ENCODE data around the gene TRPM3. TPM values are rescaled to one million over a fixed set of nuclear protein-coding genes. Genes with fewer than 3 reads are reported as not detected.
A peak's percentile ranks its signal among the peaks of the same experiment; 100 is the strongest.

Gene TRPM3
- total RNA-seq, 6 experiments from 2014 or later: 0.02 TPM; not detected in 5

- Mint-ChIP-seq H3K36me3 (ENCODE audit: low read depth) (no peaks in the 10 kb centered on the region), H3K4me1 (ENCODE audit: low read depth) (no peaks in the 10 kb centered on the region), H3K27me3 (ENCODE audit: insufficient read depth) (peaks cover 2% of the 10 kb centered on the region; the same call in 1 of the 2 replicates), H3K4me3 (no peak overlapping the region), H3K27ac (no peak overlapping the region), H3K9me3 (no peaks in the 10 kb centered on the region)
- no peak for DNase-seq
- TF ChIP-seq, protein P1, sequence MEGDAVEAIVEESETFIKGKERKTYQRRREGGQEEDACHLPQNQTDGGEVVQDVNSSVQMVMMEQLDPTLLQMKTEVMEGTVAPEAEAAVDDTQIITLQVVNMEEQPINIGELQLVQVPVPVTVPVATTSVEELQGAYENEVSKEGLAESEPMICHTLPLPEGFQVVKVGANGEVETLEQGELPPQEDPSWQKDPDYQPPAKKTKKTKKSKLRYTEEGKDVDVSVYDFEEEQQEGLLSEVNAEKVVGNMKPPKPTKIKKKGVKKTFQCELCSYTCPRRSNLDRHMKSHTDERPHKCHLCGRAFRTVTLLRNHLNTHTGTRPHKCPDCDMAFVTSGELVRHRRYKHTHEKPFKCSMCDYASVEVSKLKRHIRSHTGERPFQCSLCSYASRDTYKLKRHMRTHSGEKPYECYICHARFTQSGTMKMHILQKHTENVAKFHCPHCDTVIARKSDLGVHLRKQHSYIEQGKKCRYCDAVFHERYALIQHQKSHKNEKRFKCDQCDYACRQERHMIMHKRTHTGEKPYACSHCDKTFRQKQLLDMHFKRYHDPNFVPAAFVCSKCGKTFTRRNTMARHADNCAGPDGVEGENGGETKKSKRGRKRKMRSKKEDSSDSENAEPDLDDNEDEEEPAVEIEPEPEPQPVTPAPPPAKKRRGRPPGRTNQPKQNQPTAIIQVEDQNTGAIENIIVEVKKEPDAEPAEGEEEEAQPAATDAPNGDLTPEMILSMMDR (IDR thresholded peaks at IDR 0.05): no peak
Observed at GRCh38 chr9:70806875-70807274, 314.5 kb downstream of the TRPM3 start.

DNA sequence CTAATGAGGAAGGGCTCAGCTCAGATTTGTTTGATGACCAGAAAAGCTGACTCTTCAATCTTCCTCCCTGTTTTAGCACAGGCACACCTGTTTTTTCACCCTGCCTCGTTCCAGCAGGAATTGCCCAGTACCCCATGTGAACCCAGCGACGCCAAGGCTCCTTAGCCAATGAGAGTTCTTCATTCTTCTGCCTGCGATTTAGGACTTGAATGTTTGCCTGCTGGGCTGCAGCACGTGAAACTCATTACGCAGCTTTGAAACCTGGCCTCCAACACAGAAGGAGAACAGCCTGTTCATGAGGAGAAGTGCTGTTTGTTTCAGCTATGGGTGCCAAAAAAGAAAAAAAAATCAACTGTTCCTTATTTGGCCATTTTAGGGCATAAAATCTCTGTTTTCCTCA, 315.5 kb downstream of the TRPM3 start:
- H3K36me3 Mint-ChIP-seq (ENCODE audit: low read depth): no peaks in the 10 kb centered on the region
- peaks cover 2% of the 10 kb centered on the region; the same call in 1 of the 2 replicates for H3K27me3 Mint-ChIP-seq (ENCODE audit: insufficient read depth)
- no peaks in the 10 kb centered on the region for H3K4me1 Mint-ChIP-seq (ENCODE audit: low read depth)
- no peaks in the 10 kb centered on the region for H3K9me3 Mint-ChIP-seq
- no peak for DNase-seq
- H3K4me3 Mint-ChIP-seq: no peak overlapping the region
- H3K27ac Mint-ChIP-seq: no peak overlapping the region
- TF ChIP-seq, protein P1 (IDR thresholded peaks at IDR 0.05): no peak

DNA sequence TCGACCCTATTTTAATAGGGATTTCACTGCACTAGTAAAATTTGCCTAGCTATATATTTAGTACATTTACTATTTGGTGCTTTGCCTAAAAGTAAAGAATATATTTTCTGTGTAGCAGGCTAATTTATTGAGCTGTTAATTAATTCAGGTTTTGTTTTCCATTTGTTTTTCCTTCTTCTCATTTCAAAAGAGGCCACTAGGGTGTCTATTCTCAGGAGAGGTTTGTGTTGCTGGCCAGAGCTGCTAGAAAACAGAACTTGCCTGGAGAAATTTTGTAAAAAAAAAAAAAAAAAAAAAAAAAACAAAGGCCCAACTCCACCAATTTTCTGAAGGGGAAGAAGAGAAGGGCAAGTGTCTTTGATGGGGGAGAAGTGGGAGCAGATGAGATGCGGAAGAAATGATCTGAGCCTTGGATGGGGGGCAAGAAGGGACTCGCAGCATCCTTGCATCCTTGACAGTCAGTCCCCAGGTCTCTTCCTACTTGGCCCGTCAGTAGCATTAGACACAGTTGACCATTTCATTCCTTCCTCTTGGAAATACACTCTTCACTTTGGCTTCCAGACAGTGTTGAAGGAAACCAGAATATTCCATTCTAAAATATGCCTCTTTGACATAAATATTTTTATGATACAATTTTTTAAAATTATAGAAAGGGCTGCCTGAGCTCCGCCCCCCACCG, 318.5 kb downstream of the TRPM3 start:
- no peaks in the 10 kb centered on the region; the same call in 1 of the 2 replicates for H3K27me3 Mint-ChIP-seq (ENCODE audit: insufficient read depth)
- TF ChIP-seq, protein P1 (IDR thresholded peaks at IDR 0.05): peak; percentile 3; the same call in 1 of the 2 replicates
- H3K4me1 Mint-ChIP-seq (ENCODE audit: low read depth): no peaks in the 10 kb centered on the region
- DNase-seq: no peak
- H3K27ac Mint-ChIP-seq: no peak overlapping the region
- H3K4me3 Mint-ChIP-seq: no peak overlapping the region
- H3K36me3 Mint-ChIP-seq (ENCODE audit: low read depth): no peaks in the 10 kb centered on the region
- H3K9me3 Mint-ChIP-seq: no peaks in the 10 kb centered on the region

GRCh38 chr9:70802206-70802605, 319.2 kb downstream of the TRPM3 start:
- no peaks in the 10 kb centered on the region for H3K4me1 Mint-ChIP-seq (ENCODE audit: low read depth)
- H3K27me3 Mint-ChIP-seq (ENCODE audit: insufficient read depth): no peaks in the 10 kb centered on the region; the same call in 1 of the 2 replicates
- H3K27ac Mint-ChIP-seq: no peak overlapping the region
- H3K9me3 Mint-ChIP-seq: no peaks in the 10 kb centered on the region
- peak; percentile 38 for DNase-seq
- H3K36me3 Mint-ChIP-seq (ENCODE audit: low read depth): no peaks in the 10 kb centered on the region
- TF ChIP-seq, protein P1 (IDR thresholded peaks at IDR 0.05): no peak
- no peak overlapping the region for H3K4me3 Mint-ChIP-seq

- DNase-seq: no peak
- Mint-ChIP-seq H3K9me3 (no peaks in the 10 kb centered on the region), H3K36me3 (ENCODE audit: low read depth) (no peaks in the 10 kb centered on the region), H3K27ac (no peak overlapping the region), H3K4me3 (no peak overlapping the region), H3K27me3 (ENCODE audit: insufficient read depth) (no peaks in the 10 kb centered on the region; the same call in 1 of the 2 replicates), H3K4me1 (ENCODE audit: low read depth) (no peaks in the 10 kb centered on the region)
- TF ChIP-seq, protein P1 (IDR thresholded peaks at IDR 0.05): no peak
Observed at GRCh38 chr9:70801181-70801829, 320.1 kb downstream of the TRPM3 start.

All from HFFc6 (cell line).